GM12878 (cell line): ENCODE measurements around the gene BNC2. TPM values are rescaled to one million over a fixed set of nuclear protein-coding genes. Genes with fewer than 3 reads are reported as not detected.

Source experiments
- ATAC-seq: fragments of 200-7000 bp; cut with Tn5 transposase; 3 replicates; pipeline ENCODE4 v1.9.1; 2020; ENCODE audit warnings: mild to moderate bottlenecking, moderate library complexity
- BruUV-seq: library from RNA; stranded (reverse); fragments of 400-500 nt; replicated peaks from 2 replicates; lab custom pipeline; 2021; lab: Mats Ljungman, UMichigan
- CTCF ChIA-PET: fragments of 300-600 bp; sonication (Branson Sonifier 250); formaldehyde crosslinking; extraction: SDS; loops from one replicate; lab custom pipeline; 2021; ENCODE audit warnings: inconsistent platforms; lab: Yijun Ruan, JAX
- POLR2A ChIA-PET: fragments of 350-600 bp; formaldehyde crosslinking; extraction: SDS; loops from one replicate; lab custom pipeline; 2021; ENCODE audit warnings: inconsistent platforms; lab: Charles Lee
- RAD21 ChIA-PET: fragments of 300-600 bp; sonication (Branson Sonifier 250); formaldehyde crosslinking; loops from one replicate; lab custom pipeline; 2023; ENCODE audit warnings: antibody characterized with exemption; ENCODE audit not compliant: unreplicated experiment; lab: Charles Lee
- SMC1A ChIA-PET: fragments of 300-600 bp; sonication (Branson Sonifier 250); formaldehyde crosslinking; loops from one replicate; lab custom pipeline; 2023; ENCODE audit not compliant: unreplicated experiment, uncharacterized antibody; lab: Charles Lee
- DNase-seq: peaks from one replicate; pipeline ENCODE4 v3.0.0-alpha.2; 2011; ENCODE audit warnings: low read depth, low spot score
- FAIRE-seq: peaks from 3 replicates; lab custom pipeline; 2011; peaks lifted over from hg19 to GRCh38; lab: Jason Lieb, UNC
- H2AFZ ChIP-seq: 2 replicates; pipeline ENCODE4 v1.6.0; 2011; ENCODE audit warnings: low read depth, low read length, control low read depth; ENCODE audit not compliant: control insufficient read depth
- H3K27ac ChIP-seq: 2 replicates; pipeline ENCODE4 v1.5.1; 2011; ENCODE audit warnings: control low read depth; ENCODE audit not compliant: control insufficient read depth, insufficient read depth
- H3K27me3 ChIP-seq, 2 experiments: replicated peaks in 1 of 2; 2 replicates each; pipeline versions ENCODE4 v1.6.0 to v1.6.1; 2011; ENCODE audit warnings: low read length in 1 of 2; ENCODE audit not compliant: control insufficient read depth in 2 of 2, insufficient read depth in 2 of 2
- H3K36me3 ChIP-seq, 2 experiments: 2 replicates each; pipeline ENCODE4 v1.5.1; 2011; ENCODE audit warnings: low read length in 1 of 2; ENCODE audit not compliant: control insufficient read depth in 2 of 2, insufficient read depth in 2 of 2
- H3K4me1 ChIP-seq: 2 replicates; pipeline ENCODE4 v1.6.1; 2011; ENCODE audit warnings: mild to moderate bottlenecking, low read length, moderate library complexity, mixed read lengths; ENCODE audit not compliant: control insufficient read depth, insufficient read depth
- H3K4me2 ChIP-seq: 2 replicates; pipeline ENCODE4 v1.6.0; 2011; ENCODE audit warnings: control low read depth; ENCODE audit not compliant: control insufficient read depth, insufficient read depth
- H3K4me3 ChIP-seq: fragments of 200-600 bp; sonication (generic); 2 replicates; pipeline ENCODE4 v1.5.1; 2016
- H3K79me2 ChIP-seq: 2 replicates; pipeline ENCODE4 v1.6.0; 2011; ENCODE audit warnings: low read length; ENCODE audit not compliant: control insufficient read depth, insufficient read depth
- H3K9ac ChIP-seq: 2 replicates; pipeline ENCODE4 v1.8.0; 2011; ENCODE audit warnings: low read length, control low read depth, mixed read lengths; ENCODE audit not compliant: control insufficient read depth, insufficient read depth
- H3K9me3 ChIP-seq: replicated peaks from 3 replicates; pipeline ENCODE4 v1.5.1; 2011; ENCODE audit warnings: mild to moderate bottlenecking, low read length; ENCODE audit not compliant: control insufficient read depth, insufficient read depth
- H4K20me1 ChIP-seq: 2 replicates; pipeline ENCODE4 v1.6.0; 2011; ENCODE audit not compliant: control insufficient read depth, insufficient read depth
- ASH2L ChIP-seq: fragments of 300-600, 200-600 bp; sonication (generic); IDR thresholded peaks from 2 replicates; pipeline ENCODE4 v1.6.1; 2017; ENCODE audit warnings: low read depth, mild to moderate bottlenecking, borderline replicate concordance
- CBX3 ChIP-seq: fragments of 200-600 bp; sonication (generic); IDR thresholded peaks from 2 replicates; pipeline ENCODE4 v1.6.1; 2016; ENCODE audit warnings: low read depth, borderline replicate concordance
- ESRRA ChIP-seq: IDR thresholded peaks from 2 replicates; pipeline ENCODE4 v1.6.1; 2012; ENCODE audit warnings: mild to moderate bottlenecking, low read length, improper control_type of control experiment
- KAT2A ChIP-seq: conservative IDR thresholded peaks from 2 replicates; pipeline ENCODE4 v1.6.1; 2011; ENCODE audit warnings: low read depth, low read length; ENCODE audit not compliant: control insufficient read depth
- MAX ChIP-seq: IDR thresholded peaks from 2 replicates; pipeline ENCODE4 v1.6.1; 2012; ENCODE audit warnings: low read depth, low read length, improper control_type of control experiment
- NFIC ChIP-seq: IDR thresholded peaks from 2 replicates; pipeline ENCODE4 v1.6.1; 2012; ENCODE audit warnings: low read depth, mild to moderate bottlenecking, inconsistent platforms, low read length, moderate library complexity
- PAX5 ChIP-seq: IDR thresholded peaks from 2 replicates; pipeline ENCODE4 v1.6.1; 2011; ENCODE audit warnings: low read depth, low read length, borderline replicate concordance
- RBBP5 ChIP-seq: fragments of 200-600 bp; sonication (generic); conservative IDR thresholded peaks from 2 replicates; pipeline ENCODE4 v1.6.1; 2016
- SIN3A ChIP-seq: IDR thresholded peaks from 2 replicates; pipeline ENCODE4 v1.6.1; 2012; ENCODE audit warnings: low read depth, low read length, improper control_type of control experiment
- SKIL ChIP-seq: fragments of 450-650 bp; IDR thresholded peaks from 2 replicates; pipeline ENCODE4 v1.6.1; 2017; ENCODE audit warnings: mild to moderate bottlenecking, low read depth, inconsistent platforms; ENCODE audit not compliant: poor library complexity, severe bottlenecking
- SMAD1 ChIP-seq: fragments of 450-650 bp; IDR thresholded peaks from 2 replicates; pipeline ENCODE4 v1.6.1; 2018; ENCODE audit warnings: mild to moderate bottlenecking, low read depth; ENCODE audit not compliant: partially characterized antibody
- SMARCA5 ChIP-seq: fragments of 450-650 bp; IDR thresholded peaks from 2 replicates; pipeline ENCODE4 v1.6.1; 2017; ENCODE audit warnings: mild to moderate bottlenecking
- SUZ12 ChIP-seq: fragments of 200-600 bp; sonication (generic); IDR thresholded peaks from one replicate; pipeline ENCODE4 v1.6.1; 2018; ENCODE audit warnings: antibody characterized with exemption, mild to moderate bottlenecking; ENCODE audit not compliant: unreplicated experiment
- WRNIP1 ChIP-seq: IDR thresholded peaks from 2 replicates; pipeline ENCODE4 v1.6.1; 2011; ENCODE audit warnings: low read depth, low read length, improper control_type of control experiment, borderline replicate concordance
- WGBS: methylation state at CpG from one replicate; pipeline ENCODE4 v1.1.6; 2016; ENCODE audit warnings: low lambda C conversion rate; ENCODE audit not compliant: insufficient replicate concordance, insufficient coverage; ENCODE audit errors: missing lambda C conversion rate; 5-methylcytosine and 5-hydroxymethylcytosine counted together
- in situ Hi-C: fragments of 300-500 bp; cut with MboI; formaldehyde crosslinking; loops from 9 replicates; pipeline ENCODE4 v1.14.3; 2018; ENCODE audit warnings: mixed read lengths
- intact Hi-C: fragments of 100-400 bp; cut with micrococcal nuclease; formaldehyde crosslinking; loops from one replicate; pipeline ENCODE4 v1.14.2; 2022; ENCODE audit not compliant: unreplicated experiment
- polyA plus RNA-seq, 11 experiments: library from polyadenylated mRNA; depleted of rRNA in 4 of 11; unstranded in 6 of 11; stranded (reverse) in 5 of 11; fragments of >200 nt; fragmentation: Nextera tagmentation in 4 of 11; fragmentation: Illumina TruSeq in 1 of 11; extraction: Ambion mirVana in 4 of 11; extraction: Trizol in 1 of 11; gene quantifications; 1 replicate in 1 of 11; 2 replicates in 10 of 11; pipeline versions ENCODE4 v1.2.1 to v1.2.3, GENCODE V29; 2011 to 2016; ENCODE audit warnings: inconsistent platforms in 2 of 11, missing spikeins in 2 of 11, low read depth in 1 of 11
- total RNA-seq, 4 experiments: library from RNA; depleted of rRNA in 3 of 4; stranded (reverse); fragments of >200 nt in 3 of 4; fragmentation: Illumina TruSeq in 1 of 4; extraction: Trizol in 1 of 4; gene quantifications; 2 replicates each; pipeline versions ENCODE4 v1.2.1 to v1.2.3, GENCODE V29; 2013 to 2021

Gene BNC2
- total and polyA plus RNA-seq, 10 of the 15 experiments (the other 5 are each of a cell fraction or from before 2014, with no cell fraction given): 0.05 to 14.5 (median 0.26) TPM

DNA sequence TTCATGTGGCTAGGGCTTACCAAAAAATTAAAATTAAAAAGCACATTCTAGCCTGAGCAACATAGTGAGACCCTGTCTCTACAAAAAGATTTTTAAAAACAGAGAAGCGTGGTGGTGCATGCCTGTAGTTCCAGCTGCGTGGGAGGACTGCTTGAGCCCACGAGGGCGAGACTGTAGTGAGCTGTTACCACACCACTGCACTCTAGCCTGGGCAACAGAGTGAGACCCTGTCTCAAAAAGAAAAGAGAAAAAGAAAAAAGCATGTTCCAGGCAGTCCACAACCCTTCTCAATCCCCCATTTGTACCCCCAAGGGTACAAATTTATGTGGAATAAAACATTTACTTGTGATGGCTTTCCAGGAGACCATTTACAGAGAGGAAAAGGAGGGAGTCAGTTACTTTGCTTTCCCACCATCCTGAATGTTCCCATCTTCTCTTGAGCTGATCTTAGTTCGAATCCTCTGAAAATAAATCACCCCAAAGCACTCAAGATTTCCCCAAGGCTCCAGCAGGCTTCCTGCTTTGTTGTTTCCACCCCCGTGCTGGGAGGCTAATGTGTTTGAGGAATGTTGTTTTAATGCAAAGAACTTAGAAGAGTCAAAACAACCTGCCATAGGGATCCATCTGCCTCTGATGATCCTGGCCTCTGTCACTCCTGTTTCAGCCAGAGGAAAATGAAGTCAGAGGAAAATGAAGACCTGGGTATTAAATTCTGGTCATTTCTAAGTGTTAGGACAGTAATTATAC, 384.7 kb downstream of the BNC2 start:
- no peak overlapping the region for H3K27ac ChIP-seq
- FAIRE-seq (no peak), DNase-seq (no peak), ATAC-seq (no peak)
- H3K4me3 ChIP-seq: no peak overlapping the region
- H2AFZ ChIP-seq: no peak overlapping the region
- no peaks in the 10 kb centered on the region for H4K20me1 ChIP-seq
- H3K36me3 ChIP-seq: no peaks in the 10 kb centered on the region
- CTCF ChIA-PET: interaction anchor here (0.6 kb wide), 1 partner anchor 28 kb away, joined by 3 read pairs; no protein-coding TSS in a partner anchor
- no peak overlapping the region for H3K4me2 ChIP-seq
- no peaks in the 10 kb centered on the region for H3K27me3 ChIP-seq
- SMC1A ChIA-PET: interaction anchor here (0.9 to 1.5 kb wide), 2 partner anchors 10 to 103 kb away, joined by 3 read pairs; no protein-coding TSS in a partner anchor
- intact Hi-C loops (loop anchor here (5.0 kb wide), 1 partner anchor 33 kb away; no protein-coding TSS in a partner anchor), in situ Hi-C loops (no loop called here)
- RAD21 ChIA-PET: interaction anchor here (1.4 kb wide), 1 partner anchor 58 kb away, joined by 5 read pairs; no protein-coding TSS in a partner anchor
- 1% methylated on average over 6 of the region's 6 CpGs for WGBS
- TF ChIP-seq SMAD1: no peak
- TF ChIP-seq NFIC: no peak
- TF ChIP-seq RBBP5: no peak
- H3K9me3 ChIP-seq: no peaks in the 10 kb centered on the region
- no peaks in the 10 kb centered on the region for H3K79me2 ChIP-seq
- BruUV-seq: no TSS peak
- no peak overlapping the region for H3K9ac ChIP-seq
- no peaks in the 10 kb centered on the region for H3K4me1 ChIP-seq
- POLR2A ChIA-PET: interaction anchor here (0.6 kb wide), 1 partner anchor 518 kb away, joined by 8 read pairs; no protein-coding TSS in a partner anchor

- ChIA-PET CTCF (interaction anchor here (1.1 to 2.2 kb wide), 4 partner anchors 11 to 60 kb away, joined by 3 to 8 read pairs (median 4); no protein-coding TSS in a partner anchor), SMC1A (interaction anchor here (0.9 to 3.0 kb wide), 11 partner anchors 8 to 104 kb away, joined by 3 to 14 read pairs (median 5); no protein-coding TSS in a partner anchor), RAD21 (interaction anchor here (1.0 to 2.9 kb wide), 7 partner anchors 20 to 70 kb away, joined by 3 to 19 read pairs (median 5); no protein-coding TSS in a partner anchor), POLR2A (interaction anchor here (0.6 to 1.7 kb wide), 3 partner anchors 10 to 518 kb away, joined by 5 to 8 read pairs (median 7); no protein-coding TSS in a partner anchor)
- Histone ChIP-seq H4K20me1 (no peaks in the 10 kb centered on the region), H2AFZ (no peak overlapping the region), H3K9me3 (no peaks in the 10 kb centered on the region), H3K27me3 (no peaks in the 10 kb centered on the region), H3K4me3 (no peak overlapping the region), H3K4me2 (no peak overlapping the region), H3K79me2 (no peaks in the 10 kb centered on the region), H3K36me3 (no peaks in the 10 kb centered on the region), H3K4me1 (no peaks in the 10 kb centered on the region), H3K9ac (no peak overlapping the region), H3K27ac (no peak overlapping the region)
- BruUV-seq: no TSS peak
- whole genome bisulfite sequencing: 30% methylated on average over 3 of the region's 3 CpGs
- FAIRE-seq: no peak
- no peak for DNase-seq
- in situ Hi-C loops (no loop called here), intact Hi-C loops (loop anchor here (5.0 kb wide), 1 partner anchor 33 kb away; no protein-coding TSS in a partner anchor)
- ATAC-seq: no peak
- TF ChIP-seq PAX5 (no peak), SIN3A (no peak), SKIL (no peak), MAX (no peak), SUZ12 (no peak), KAT2A (no peak), ESRRA (no peak), WRNIP1 (no peak), ASH2L (no peak), CBX3 (no peak), SMARCA5 (no peak)
Measured at GRCh38 chr9:16485160-16485559, 385.3 kb downstream of the BNC2 start.
